Measurements from ENCODE around the gene TMEM45A. TPM values are rescaled to one million over a fixed set of nuclear protein-coding genes. Genes with fewer than 3 reads are reported as not detected.

The TMEM45A gene
- total RNA-seq, 1 experiment from 2014 or later, result 10.1 TPM

GRCh38 chr3:100489118-100489517 lies 3.3 kb upstream of the TMEM45A start:
- H3K23ac ChIP-seq (ENCODE audit: insufficient read length, low read depth, low read length), result no peak overlapping the region
- no peak overlapping the region for H3K9ac ChIP-seq (ENCODE audit: extremely low read depth, insufficient read length, low read length)
- peaks cover 4% of the 10 kb centered on the region for H3K23me2 ChIP-seq (ENCODE audit: insufficient read length, low read depth, low read length, poor library complexity, severe bottlenecking)
- no peak overlapping the region for H3K56ac ChIP-seq (ENCODE audit: insufficient read length, low read depth, low read length)
- no peak overlapping the region for H3K14ac ChIP-seq (ENCODE audit: insufficient read depth, low read length)
- TF ChIP-seq, protein P1, sequence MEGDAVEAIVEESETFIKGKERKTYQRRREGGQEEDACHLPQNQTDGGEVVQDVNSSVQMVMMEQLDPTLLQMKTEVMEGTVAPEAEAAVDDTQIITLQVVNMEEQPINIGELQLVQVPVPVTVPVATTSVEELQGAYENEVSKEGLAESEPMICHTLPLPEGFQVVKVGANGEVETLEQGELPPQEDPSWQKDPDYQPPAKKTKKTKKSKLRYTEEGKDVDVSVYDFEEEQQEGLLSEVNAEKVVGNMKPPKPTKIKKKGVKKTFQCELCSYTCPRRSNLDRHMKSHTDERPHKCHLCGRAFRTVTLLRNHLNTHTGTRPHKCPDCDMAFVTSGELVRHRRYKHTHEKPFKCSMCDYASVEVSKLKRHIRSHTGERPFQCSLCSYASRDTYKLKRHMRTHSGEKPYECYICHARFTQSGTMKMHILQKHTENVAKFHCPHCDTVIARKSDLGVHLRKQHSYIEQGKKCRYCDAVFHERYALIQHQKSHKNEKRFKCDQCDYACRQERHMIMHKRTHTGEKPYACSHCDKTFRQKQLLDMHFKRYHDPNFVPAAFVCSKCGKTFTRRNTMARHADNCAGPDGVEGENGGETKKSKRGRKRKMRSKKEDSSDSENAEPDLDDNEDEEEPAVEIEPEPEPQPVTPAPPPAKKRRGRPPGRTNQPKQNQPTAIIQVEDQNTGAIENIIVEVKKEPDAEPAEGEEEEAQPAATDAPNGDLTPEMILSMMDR (conservative IDR thresholded peaks at IDR 0.05), result no peak
- no peak overlapping the region for H4K8ac ChIP-seq (replicated peaks; ENCODE audit: insufficient read length, low read depth, low read length)
- no peaks in the 10 kb centered on the region for H3K9me3 ChIP-seq (ENCODE audit: control insufficient read depth, low read depth, low read length)
- H3K4ac ChIP-seq (ENCODE audit: low read depth, low read length), result no peak overlapping the region
- no peak overlapping the region for H3K4me2 ChIP-seq (ENCODE audit: insufficient read depth, insufficient read length, low read length)
- Mint-ChIP-seq H3K36me3 (ENCODE audit: insufficient read depth in 1 of 3, low read depth in 3 of 3) (no peaks in the 10 kb centered on the region), H3K4me1 (peaks cover 22 to 26% of the 10 kb centered on the region in 2 experiments), H3K4me3 (no peak overlapping the region), H3K9me3 (no peaks in the 10 kb centered on the region; a peak in 2 of 5 replicates), H3K27me3 (ENCODE audit: low read depth) (peaks cover 4% of the 10 kb centered on the region; the same call in 1 of the 2 replicates), H3K27ac (no peak overlapping the region)
- H3T11ph ChIP-seq (ENCODE audit: low read length), result no peak overlapping the region
- no peaks in the 10 kb centered on the region for H3K27me3 ChIP-seq (ENCODE audit: insufficient read depth, low read length)
- H4K5ac ChIP-seq (ENCODE audit: insufficient read length, low read depth, low read length), result no peak overlapping the region
- H3K79me2 ChIP-seq (ENCODE audit: insufficient read depth, low read length), result no peaks in the 10 kb centered on the region
- H2BK5ac ChIP-seq (ENCODE audit: insufficient read length, low read length), result no peak overlapping the region
- no peak for DNase-seq
- H3K27ac ChIP-seq (ENCODE audit: insufficient read length, low read depth, low read length), result no peak overlapping the region
- no peaks in the 10 kb centered on the region for H4K20me1 ChIP-seq (ENCODE audit: control insufficient read depth, insufficient read depth, insufficient read length)
- no peak overlapping the region for H2AK5ac ChIP-seq (ENCODE audit: insufficient read length, low read length)
- no peak overlapping the region for H2BK12ac ChIP-seq (ENCODE audit: insufficient read length, low read depth, low read length)
- no peak overlapping the region for H4K91ac ChIP-seq (ENCODE audit: insufficient read length, low read depth, low read length)
- H3K18ac ChIP-seq (ENCODE audit: insufficient read length, low read depth, low read length), result no peak overlapping the region
- no peak overlapping the region for H2AFZ ChIP-seq (ENCODE audit: low read length)
- H2BK120ac ChIP-seq (ENCODE audit: low read depth, low read length, poor library complexity, severe bottlenecking), result no peak overlapping the region
- no peaks in the 10 kb centered on the region for H3K79me1 ChIP-seq (ENCODE audit: insufficient read depth, low read depth, low read length, poor library complexity, severe bottlenecking)
- no CpG with 5 or more reads among the region's 1 CpG for WGBS (ENCODE audit: extremely low coverage, insufficient read length, low lambda C conversion rate)
- H2BK20ac ChIP-seq (ENCODE audit: low read depth, low read length, poor library complexity, severe bottlenecking), result no peak overlapping the region
- H3K4me1 ChIP-seq (ENCODE audit: insufficient read depth, low read length), result no peaks in the 10 kb centered on the region
- H2BK15ac ChIP-seq (ENCODE audit: low read depth, low read length), result no peak overlapping the region
